Measurements from ENCODE around the gene MGMT. TPM values are rescaled to one million over a fixed set of nuclear protein-coding genes. Genes with fewer than 3 reads are reported as not detected.

Gene MGMT
- polyA plus RNA-seq, 1 of the 3 experiments (the other 2 are of a cell fraction), result 10.8 TPM

DNA sequence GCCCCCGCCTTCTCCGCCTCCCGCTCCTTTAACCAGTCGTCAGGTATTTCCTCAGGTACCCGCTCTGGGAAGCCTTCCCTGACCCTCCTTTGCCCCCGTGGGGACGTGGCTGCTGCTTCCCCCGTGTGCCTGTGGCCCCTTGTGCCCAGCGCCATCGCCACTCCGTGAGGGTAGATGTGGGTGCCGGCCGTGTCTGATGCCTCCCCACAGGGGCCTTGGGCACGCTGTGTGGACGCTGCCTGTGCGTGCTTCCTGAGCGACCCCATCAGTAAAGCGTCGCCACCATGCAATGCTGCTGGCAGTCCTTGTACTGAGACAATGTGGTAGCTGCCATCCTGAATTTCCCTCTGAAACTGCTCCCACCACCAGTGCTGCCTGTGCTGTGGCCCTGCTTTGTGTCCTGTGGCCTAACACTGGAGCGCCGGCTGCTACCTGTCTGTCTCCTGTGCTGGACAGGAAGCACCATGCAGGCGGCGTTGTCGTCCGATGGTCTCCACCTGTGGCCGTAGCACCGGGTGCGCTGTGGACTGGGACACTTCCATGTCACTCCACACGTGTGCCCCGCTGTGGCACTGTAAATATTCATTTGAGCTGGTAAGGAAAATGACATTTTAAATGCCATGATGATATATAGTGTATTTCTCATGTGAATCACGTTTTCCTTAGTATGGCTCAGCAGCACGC, 213.8 kb downstream of the MGMT start:
- peaks cover 0 to 15% of the 10 kb centered on the region in 2 experiments; a peak in 2 of 4 replicates for H3K4me1 ChIP-seq (ENCODE audit: control insufficient read depth in 1 of 2, insufficient read depth in 2 of 2, low read depth in 1 of 2, low read length in 1 of 2)
- H4K20me1 ChIP-seq (ENCODE audit: insufficient read depth), result no peaks in the 10 kb centered on the region
- H3K27ac ChIP-seq (ENCODE audit: low read depth in 2 of 2, low read length in 1 of 2), result no peak overlapping the region
- no peaks in the 10 kb centered on the region for H3K79me2 ChIP-seq (ENCODE audit: insufficient read depth)
- no peaks in the 10 kb centered on the region for H3F3A ChIP-seq (replicated peaks; ENCODE audit: insufficient read depth)
- H3K4me2 ChIP-seq, result no peak overlapping the region
- no peaks in the 10 kb centered on the region for H3K9me2 ChIP-seq
- H3K27me3 ChIP-seq (ENCODE audit: insufficient read depth), result no peaks in the 10 kb centered on the region
- DNase-seq, result no peak
- POLR2A ChIA-PET, result no interaction called here
- WGBS (ENCODE audit: low lambda C conversion rate), result 75% methylated on average over 30 of the region's 32 CpGs
- H3K9me3 ChIP-seq, result no peaks in the 10 kb centered on the region; the same call in 1 of the 2 replicates
- no peak overlapping the region for H3K4me3 ChIP-seq (ENCODE audit: low read depth in 2 of 2, low read length in 1 of 2)
- no peak overlapping the region for H3K9ac ChIP-seq
- H2AFZ ChIP-seq (ENCODE audit: low read depth), result no peak overlapping the region
- TF ChIP-seq EP300 (IDR thresholded peaks at IDR 0.05; ENCODE audit: borderline replicate concordance in 1 of 2, low read depth in 1 of 2, low read length in 1 of 2) (no peak), NFIC (IDR thresholded peaks at IDR 0.05; ENCODE audit: borderline replicate concordance) (no peak), ELF1 (IDR thresholded peaks at IDR 0.05) (no peak), RCOR1 (IDR thresholded peaks at IDR 0.05; ENCODE audit: low read length) (no peak), FOXM1 (IDR thresholded peaks at IDR 0.05; ENCODE audit: low read depth) (no peak), TAF1 (IDR thresholded peaks at IDR 0.05; ENCODE audit: borderline replicate concordance, low read depth, low read length) (no peak)
- TF ChIP-seq, protein P1, sequence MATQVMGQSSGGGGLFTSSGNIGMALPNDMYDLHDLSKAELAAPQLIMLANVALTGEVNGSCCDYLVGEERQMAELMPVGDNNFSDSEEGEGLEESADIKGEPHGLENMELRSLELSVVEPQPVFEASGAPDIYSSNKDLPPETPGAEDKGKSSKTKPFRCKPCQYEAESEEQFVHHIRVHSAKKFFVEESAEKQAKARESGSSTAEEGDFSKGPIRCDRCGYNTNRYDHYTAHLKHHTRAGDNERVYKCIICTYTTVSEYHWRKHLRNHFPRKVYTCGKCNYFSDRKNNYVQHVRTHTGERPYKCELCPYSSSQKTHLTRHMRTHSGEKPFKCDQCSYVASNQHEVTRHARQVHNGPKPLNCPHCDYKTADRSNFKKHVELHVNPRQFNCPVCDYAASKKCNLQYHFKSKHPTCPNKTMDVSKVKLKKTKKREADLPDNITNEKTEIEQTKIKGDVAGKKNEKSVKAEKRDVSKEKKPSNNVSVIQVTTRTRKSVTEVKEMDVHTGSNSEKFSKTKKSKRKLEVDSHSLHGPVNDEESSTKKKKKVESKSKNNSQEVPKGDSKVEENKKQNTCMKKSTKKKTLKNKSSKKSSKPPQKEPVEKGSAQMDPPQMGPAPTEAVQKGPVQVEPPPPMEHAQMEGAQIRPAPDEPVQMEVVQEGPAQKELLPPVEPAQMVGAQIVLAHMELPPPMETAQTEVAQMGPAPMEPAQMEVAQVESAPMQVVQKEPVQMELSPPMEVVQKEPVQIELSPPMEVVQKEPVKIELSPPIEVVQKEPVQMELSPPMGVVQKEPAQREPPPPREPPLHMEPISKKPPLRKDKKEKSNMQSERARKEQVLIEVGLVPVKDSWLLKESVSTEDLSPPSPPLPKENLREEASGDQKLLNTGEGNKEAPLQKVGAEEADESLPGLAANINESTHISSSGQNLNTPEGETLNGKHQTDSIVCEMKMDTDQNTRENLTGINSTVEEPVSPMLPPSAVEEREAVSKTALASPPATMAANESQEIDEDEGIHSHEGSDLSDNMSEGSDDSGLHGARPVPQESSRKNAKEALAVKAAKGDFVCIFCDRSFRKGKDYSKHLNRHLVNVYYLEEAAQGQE (IDR thresholded peaks at IDR 0.05; ENCODE audit: low read depth, low read length), result no peak
- TF ChIP-seq, protein P2, sequence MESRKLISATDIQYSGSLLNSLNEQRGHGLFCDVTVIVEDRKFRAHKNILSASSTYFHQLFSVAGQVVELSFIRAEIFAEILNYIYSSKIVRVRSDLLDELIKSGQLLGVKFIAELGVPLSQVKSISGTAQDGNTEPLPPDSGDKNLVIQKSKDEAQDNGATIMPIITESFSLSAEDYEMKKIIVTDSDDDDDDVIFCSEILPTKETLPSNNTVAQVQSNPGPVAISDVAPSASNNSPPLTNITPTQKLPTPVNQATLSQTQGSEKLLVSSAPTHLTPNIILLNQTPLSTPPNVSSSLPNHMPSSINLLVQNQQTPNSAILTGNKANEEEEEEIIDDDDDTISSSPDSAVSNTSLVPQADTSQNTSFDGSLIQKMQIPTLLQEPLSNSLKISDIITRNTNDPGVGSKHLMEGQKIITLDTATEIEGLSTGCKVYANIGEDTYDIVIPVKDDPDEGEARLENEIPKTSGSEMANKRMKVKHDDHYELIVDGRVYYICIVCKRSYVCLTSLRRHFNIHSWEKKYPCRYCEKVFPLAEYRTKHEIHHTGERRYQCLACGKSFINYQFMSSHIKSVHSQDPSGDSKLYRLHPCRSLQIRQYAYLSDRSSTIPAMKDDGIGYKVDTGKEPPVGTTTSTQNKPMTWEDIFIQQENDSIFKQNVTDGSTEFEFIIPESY (IDR thresholded peaks at IDR 0.05; ENCODE audit: borderline replicate concordance, low read depth), result no peak
- no peaks in the 10 kb centered on the region for H3K36me3 ChIP-seq (replicated peaks in 1 of 2; ENCODE audit: control insufficient read depth in 1 of 2, insufficient read depth in 2 of 2, low read length in 1 of 2)
- CTCF ChIA-PET, result no interaction called here

DNA sequence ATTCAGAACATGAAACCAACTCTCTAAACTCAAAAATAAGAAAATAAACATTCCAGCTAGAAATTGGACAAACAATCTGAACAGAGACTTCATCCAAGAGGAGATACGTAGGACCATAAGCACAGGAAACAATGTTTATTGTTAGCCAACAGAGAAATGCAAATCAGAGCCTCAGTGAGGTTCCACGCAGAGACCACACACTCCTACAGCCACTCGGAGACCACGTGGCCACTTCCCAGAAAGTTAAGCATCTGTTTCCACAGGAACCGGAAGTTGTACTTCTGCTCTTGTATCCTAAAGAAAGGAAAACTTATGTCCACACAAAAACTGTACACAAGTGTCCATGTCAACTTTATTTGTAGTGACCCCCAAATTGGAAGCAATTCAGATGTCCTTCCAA, 214.8 kb downstream of the MGMT start:
- WGBS (ENCODE audit: low lambda C conversion rate), result 56% methylated on average over 5 of the region's 5 CpGs
- POLR2A ChIA-PET, result interaction anchor here (0.6 kb wide), 1 partner anchor 266 kb away, joined by 3 read pairs; no protein-coding TSS in a partner anchor
- H3K27me3 ChIP-seq (ENCODE audit: insufficient read depth), result no peaks in the 10 kb centered on the region
- no peak for DNase-seq
- H3K9me3 ChIP-seq, result no peaks in the 10 kb centered on the region; the same call in 1 of the 2 replicates
- no peak overlapping the region for H3K27ac ChIP-seq (ENCODE audit: low read depth in 2 of 2, low read length in 1 of 2)
- no peaks in the 10 kb centered on the region for H3K79me2 ChIP-seq (ENCODE audit: insufficient read depth)
- H3K4me2 ChIP-seq, result no peak overlapping the region
- no peaks in the 10 kb centered on the region for H3K36me3 ChIP-seq (replicated peaks in 1 of 2; ENCODE audit: control insufficient read depth in 1 of 2, insufficient read depth in 2 of 2, low read length in 1 of 2)
- CTCF ChIA-PET, result no interaction called here
- H3K9me2 ChIP-seq, result no peaks in the 10 kb centered on the region
- no peaks in the 10 kb centered on the region for H4K20me1 ChIP-seq (ENCODE audit: insufficient read depth)
- no peak overlapping the region for H3K9ac ChIP-seq
- no peak overlapping the region for H2AFZ ChIP-seq (ENCODE audit: low read depth)
- no peak overlapping the region for H3K4me3 ChIP-seq (ENCODE audit: low read depth in 2 of 2, low read length in 1 of 2)
- H3K4me1 ChIP-seq (ENCODE audit: control insufficient read depth in 1 of 2, insufficient read depth in 2 of 2, low read depth in 1 of 2, low read length in 1 of 2), result peaks cover 0 to 15% of the 10 kb centered on the region in 2 experiments; a peak in 2 of 4 replicates
- no peaks in the 10 kb centered on the region for H3F3A ChIP-seq (replicated peaks; ENCODE audit: insufficient read depth)
- TF ChIP-seq, protein P3, sequence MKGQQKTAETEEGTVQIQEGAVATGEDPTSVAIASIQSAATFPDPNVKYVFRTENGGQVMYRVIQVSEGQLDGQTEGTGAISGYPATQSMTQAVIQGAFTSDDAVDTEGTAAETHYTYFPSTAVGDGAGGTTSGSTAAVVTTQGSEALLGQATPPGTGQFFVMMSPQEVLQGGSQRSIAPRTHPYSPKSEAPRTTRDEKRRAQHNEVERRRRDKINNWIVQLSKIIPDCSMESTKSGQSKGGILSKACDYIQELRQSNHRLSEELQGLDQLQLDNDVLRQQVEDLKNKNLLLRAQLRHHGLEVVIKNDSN (IDR thresholded peaks at IDR 0.05; ENCODE audit: borderline replicate concordance, low read depth), result no peak
- TF ChIP-seq MXI1 (IDR thresholded peaks at IDR 0.05; ENCODE audit: low read depth, low read length) (no peak), FOXJ3 (CRISPR knock-in tag; IDR thresholded peaks at IDR 0.05) (no peak), GABPA (IDR thresholded peaks at IDR 0.05; ENCODE audit: low read depth) (no peak), POLR2AphosphoS5 (IDR thresholded peaks at IDR 0.05; ENCODE audit: low read depth, low read length) (no peak), RFX5 (IDR thresholded peaks at IDR 0.05; ENCODE audit: low read length) (no peak), RXRA (IDR thresholded peaks at IDR 0.05; ENCODE audit: borderline replicate concordance, low read depth) (no peak), YY1 (IDR thresholded peaks at IDR 0.05; ENCODE audit: low read depth) (no peak)
- TF ChIP-seq, protein P4, sequence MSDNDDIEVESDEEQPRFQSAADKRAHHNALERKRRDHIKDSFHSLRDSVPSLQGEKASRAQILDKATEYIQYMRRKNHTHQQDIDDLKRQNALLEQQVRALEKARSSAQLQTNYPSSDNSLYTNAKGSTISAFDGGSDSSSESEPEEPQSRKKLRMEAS (IDR thresholded peaks at IDR 0.05; ENCODE audit: low read depth), result no peak
- TF ChIP-seq, protein P5, sequence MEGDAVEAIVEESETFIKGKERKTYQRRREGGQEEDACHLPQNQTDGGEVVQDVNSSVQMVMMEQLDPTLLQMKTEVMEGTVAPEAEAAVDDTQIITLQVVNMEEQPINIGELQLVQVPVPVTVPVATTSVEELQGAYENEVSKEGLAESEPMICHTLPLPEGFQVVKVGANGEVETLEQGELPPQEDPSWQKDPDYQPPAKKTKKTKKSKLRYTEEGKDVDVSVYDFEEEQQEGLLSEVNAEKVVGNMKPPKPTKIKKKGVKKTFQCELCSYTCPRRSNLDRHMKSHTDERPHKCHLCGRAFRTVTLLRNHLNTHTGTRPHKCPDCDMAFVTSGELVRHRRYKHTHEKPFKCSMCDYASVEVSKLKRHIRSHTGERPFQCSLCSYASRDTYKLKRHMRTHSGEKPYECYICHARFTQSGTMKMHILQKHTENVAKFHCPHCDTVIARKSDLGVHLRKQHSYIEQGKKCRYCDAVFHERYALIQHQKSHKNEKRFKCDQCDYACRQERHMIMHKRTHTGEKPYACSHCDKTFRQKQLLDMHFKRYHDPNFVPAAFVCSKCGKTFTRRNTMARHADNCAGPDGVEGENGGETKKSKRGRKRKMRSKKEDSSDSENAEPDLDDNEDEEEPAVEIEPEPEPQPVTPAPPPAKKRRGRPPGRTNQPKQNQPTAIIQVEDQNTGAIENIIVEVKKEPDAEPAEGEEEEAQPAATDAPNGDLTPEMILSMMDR (IDR thresholded peaks at IDR 0.05), result no peak

Measured in SK-N-SH (cell line).